ENCODE results near the gene PRPF8.

The PRPF8 gene

DNA sequence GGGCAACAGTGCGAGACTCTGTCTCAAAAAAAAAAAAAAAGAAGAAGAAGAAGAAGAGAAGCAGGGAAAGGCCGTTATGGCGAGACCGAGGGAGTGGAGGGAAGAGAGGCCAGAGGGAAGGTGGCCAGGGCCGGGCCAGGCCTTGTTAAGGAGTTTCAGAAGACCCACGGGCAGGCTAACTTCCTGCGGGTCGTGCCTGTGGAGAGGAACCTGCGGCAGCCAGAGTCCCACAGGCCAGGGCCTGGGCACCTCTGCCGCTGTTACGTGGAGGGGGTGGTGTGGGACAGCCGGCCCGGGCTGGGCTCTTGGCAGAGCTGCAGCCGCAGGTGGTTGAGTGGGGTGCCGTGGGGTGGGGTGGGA lies 45.3 kb upstream of the PRPF8 start:
- no peak for TF ChIP-seq CTCF (IDR thresholded peaks at IDR 0.05; ENCODE audit: insufficient read depth, low read depth, low read length, missing control alignments)
- DNase-seq (ENCODE audit: low read depth), result no peak
- no peak overlapping the region for H3K4me3 ChIP-seq (ENCODE audit: low read length)

DNA sequence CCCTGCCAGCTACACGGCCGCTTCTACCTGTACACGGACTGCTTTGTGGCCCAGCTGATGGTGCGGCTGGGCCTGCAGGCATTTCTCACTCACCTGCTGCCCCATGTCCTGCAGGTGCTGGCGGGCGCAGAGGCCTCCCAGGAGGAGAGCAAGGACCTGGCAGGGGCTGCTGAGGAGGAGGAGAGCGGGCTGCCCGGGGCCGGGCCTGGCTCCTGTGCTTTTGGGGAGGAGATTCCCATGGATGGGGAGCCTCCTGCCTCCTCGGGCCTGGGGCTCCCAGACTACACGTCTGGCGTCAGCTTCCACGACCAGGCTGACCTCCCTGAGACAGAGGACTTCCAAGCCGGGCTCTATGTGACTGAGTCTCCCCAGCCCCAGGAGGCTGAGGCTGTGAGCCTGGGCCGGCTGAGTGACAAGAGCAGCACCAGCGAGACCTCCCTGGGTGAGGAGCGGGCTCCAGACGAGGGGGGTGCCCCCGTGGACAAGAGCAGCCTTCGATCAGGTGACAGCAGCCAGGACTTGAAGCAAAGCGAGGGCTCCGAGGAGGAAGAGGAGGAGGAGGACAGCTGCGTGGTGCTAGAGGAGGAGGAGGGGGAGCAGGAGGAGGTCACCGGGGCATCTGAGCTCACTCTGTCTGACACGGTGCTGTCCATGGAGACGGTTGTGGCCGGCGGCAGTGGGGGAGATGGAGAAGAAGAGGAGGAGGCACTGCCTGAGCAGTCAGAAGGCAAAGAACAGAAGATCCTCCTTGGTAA lies 43.4 kb upstream of the PRPF8 start:
- no peak overlapping the region for H3K4me3 ChIP-seq (ENCODE audit: low read length)
- TF ChIP-seq CTCF (IDR thresholded peaks at IDR 0.05; ENCODE audit: insufficient read depth, low read depth, low read length, missing control alignments), result no peak
- DNase-seq (ENCODE audit: low read depth), result no peak

DNA sequence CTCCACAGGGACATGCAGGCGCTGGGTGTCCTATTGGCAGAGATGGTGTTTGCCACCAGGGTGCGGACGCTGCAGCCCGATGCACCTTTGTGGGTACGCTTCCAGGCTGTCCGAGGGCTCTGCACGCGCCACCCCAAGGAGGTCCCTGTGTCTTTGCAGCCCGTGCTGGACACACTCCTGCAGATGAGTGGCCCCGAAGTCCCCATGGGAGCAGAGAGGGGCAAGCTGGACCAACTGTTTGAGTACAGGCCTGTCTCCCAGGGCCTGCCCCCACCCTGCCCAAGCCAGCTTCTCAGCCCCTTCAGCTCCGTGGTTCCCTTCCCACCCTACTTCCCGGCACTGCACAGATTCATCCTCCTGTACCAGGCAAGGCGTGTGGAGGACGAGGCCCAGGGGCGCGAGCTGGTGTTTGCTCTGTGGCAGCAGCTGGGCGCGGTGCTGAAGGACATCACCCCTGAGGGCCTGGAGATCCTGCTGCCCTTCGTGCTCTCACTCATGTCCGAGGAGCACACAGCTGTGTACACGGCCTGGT lies 42.7 kb upstream of the PRPF8 start:
- no peak for DNase-seq (ENCODE audit: low read depth)
- no peak for TF ChIP-seq CTCF (IDR thresholded peaks at IDR 0.05; ENCODE audit: insufficient read depth, low read depth, low read length, missing control alignments)
- H3K4me3 ChIP-seq (ENCODE audit: low read length), result no peak overlapping the region

DNA sequence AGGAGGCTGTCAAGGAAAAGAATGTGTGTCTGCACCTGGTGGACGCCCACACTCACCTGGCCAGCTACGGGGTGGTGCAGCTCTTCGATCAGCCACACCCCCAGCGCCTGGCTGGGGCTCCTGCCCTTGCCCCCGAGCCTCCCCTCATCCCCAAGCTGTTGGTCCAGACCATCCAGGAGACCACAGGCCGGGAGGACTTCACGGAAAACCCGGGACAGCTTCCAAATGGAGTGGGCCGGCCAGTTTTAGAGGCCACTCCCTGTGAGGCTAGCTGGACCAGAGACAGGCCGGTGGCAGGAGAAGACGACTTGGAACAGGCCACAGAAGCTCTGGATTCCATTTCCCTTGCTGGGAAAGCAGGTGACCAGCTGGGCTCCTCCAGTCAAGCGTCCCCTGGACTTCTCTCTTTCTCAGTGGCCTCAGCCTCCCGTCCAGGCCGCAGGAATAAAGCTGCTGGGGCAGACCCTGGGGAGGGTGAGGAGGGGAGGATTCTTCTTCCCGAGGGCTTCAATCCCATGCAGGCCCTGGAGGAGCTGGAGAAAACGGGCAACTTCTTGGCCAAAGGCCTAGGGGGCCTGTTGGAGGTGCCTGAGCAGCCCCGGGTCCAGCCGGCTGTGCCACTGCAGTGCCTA lies 42.1 kb upstream of the PRPF8 start:
- DNase-seq (ENCODE audit: low read depth), result no peak
- TF ChIP-seq CTCF (IDR thresholded peaks at IDR 0.05; ENCODE audit: insufficient read depth, low read depth, low read length, missing control alignments), result no peak
- no peak overlapping the region for H3K4me3 ChIP-seq (ENCODE audit: low read length)

GRCh38 chr17:1725642-1726511 lies 41.2 kb upstream of the PRPF8 start:
- H3K4me3 ChIP-seq (ENCODE audit: low read length), result peak overlapping the region; percentile 60
- DNase-seq (ENCODE audit: low read depth), result no peak
- no peak for TF ChIP-seq CTCF (IDR thresholded peaks at IDR 0.05; ENCODE audit: insufficient read depth, low read depth, low read length, missing control alignments)

DNA sequence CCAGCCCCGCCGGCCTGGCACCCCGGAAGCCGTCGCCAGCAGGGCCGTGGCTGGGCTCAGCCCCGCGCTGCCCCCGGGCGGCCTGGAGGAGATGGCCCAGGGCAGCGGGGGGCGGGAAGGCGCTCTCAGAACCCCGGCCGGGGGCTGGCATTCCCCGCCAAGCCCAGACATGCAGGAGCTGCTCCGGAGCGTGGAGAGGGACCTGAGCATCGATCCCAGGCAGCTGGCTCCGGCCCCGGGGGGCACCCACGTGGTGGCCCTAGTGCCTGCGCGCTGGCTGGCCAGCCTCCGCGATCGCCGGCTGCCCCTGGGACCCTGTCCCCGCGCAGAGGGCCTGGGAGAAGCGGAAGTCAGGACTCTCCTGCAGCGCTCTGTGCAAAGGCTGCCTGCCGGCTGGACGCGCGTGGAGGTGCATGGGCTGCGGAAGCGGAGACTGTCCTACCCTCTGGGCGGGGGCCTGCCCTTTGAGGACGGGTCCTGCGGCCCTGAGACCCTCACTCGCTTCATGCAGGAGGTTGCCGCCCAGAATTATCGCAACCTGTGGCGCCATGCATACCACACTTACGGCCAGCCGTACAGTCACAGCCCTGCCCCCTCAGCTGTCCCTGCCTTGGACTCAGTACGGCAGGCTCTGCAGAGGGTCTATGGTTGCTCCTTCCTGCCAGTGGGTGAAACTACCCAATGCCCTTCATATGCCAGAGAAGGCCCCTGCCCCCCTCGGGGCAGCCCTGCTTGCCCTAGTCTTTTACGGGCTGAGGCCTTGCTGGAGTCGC lies 40.4 kb upstream of the PRPF8 start:
- DNase-seq (ENCODE audit: low read depth), result no peak
- no peak for TF ChIP-seq CTCF (IDR thresholded peaks at IDR 0.05; ENCODE audit: insufficient read depth, low read depth, low read length, missing control alignments)
- peak overlapping the region; percentile 60 for H3K4me3 ChIP-seq (ENCODE audit: low read length)
